ENCODE results near the gene VEGFD.

The VEGFD gene

GRCh38 chrX:15366506-15367352, 17.5 kb downstream of the VEGFD start:
- Histone ChIP-seq H3K27ac (no peak overlapping the region), H3K4me3 (no peak overlapping the region)

DNA sequence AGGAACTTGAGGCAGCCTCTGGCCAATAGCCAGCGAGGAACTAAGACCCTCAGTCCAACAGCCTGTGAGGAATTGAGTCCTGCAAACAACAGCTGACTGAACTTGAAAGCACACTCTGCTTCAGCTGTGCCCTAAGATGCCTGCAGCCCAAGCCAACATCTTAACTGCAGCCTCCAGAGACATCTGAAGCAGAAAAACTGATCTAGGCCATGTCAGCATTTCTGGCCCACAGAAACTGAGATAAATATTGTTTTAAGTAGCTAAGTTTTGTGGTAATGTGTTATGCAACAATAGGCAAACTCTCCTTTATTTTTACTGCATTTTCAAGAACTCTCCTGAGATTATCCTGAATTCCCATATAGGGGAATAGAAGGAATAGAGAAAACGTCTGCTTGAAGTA, 24.5 kb downstream of the VEGFD start:
- Histone ChIP-seq H3K4me3 (no peak overlapping the region), H3K27ac (no peak overlapping the region)

- Histone ChIP-seq H3K4me3 (no peak overlapping the region), H3K27ac (no peak overlapping the region)
These were observed 25.7 kb downstream of the VEGFD start for GRCh38 chrX:15358533-15358932.

DNA sequence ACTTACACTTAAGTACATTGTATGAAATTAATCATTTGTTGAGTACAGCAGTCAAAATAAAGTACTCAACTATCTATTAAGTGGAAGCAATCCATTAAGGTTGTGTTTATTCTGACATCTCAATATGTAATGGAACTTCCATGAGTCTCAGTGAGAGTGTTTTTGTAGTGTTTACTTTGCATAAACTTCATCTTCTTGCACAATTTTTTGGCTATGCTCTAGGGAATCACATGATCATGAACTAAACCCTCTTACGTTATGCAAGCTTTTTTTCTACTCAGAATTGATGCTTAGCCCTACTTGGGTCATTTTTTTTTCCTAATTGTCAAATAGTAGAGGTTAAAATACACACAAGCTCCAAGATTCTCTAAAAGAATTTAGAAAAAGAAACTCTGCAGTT, 27.8 kb downstream of the VEGFD start:
- no peak overlapping the region for H3K27ac ChIP-seq

DNA sequence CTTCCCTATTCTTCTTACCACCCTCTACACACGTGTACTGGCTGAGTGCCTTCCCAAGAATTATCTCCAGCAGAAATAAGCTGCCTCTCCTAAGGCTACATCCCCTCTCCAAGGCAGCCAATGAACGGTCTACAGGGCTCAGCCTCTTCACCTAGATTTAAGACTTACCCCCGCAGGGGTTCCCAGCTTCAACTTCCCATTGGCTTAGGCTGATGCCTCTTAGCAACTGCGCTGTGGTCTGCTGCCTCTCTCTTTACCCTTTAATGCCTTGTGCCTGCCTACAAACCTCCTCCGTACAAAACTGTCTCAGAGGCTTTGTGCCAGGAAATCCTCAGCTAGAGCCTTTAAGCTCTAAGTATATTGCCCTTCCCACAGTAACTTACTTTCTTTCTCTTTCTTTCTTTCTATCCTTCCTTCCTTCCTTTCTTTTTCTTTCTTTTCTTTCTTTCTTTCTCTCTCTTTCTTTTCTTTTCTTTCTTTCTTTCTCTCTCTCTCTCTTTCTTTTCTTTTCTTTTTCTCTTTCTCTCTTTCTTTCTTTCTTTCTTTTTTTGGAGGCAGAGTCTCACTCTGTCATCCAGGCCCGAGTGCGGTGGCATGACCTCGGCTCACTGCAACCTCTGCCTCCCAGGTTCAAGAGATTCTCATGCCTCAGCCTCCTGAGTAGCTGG, 33.8 kb downstream of the VEGFD start:
- no peak overlapping the region for H3K27ac ChIP-seq
- no peak overlapping the region for H3K4me3 ChIP-seq

More for the DNA sequence above, 27.8 kb downstream of the VEGFD start:
- H3K4me3 ChIP-seq = no peak overlapping the region

DNA sequence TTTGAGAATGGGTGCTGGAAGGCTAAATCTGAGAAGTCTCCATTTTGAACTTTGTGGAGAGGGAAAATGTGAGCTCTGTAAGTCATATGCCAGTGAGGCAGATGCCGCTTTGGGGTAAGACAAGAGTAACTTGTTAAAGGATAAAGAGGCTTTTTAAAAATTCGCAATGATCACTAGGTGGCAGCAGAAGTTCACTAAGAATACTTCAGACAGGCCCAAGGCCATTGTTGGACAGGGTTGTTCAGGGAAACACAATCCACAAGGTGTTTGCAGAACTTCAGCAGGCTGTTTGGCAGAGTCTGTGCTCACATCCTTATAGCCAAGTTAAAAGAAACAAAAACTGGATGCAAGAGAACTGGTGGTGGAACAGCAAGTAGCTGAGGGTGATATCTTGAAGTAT, 35.2 kb downstream of the VEGFD start:
- H3K4me3 ChIP-seq = no peak overlapping the region
- no peak overlapping the region for H3K27ac ChIP-seq

- Histone ChIP-seq H3K4me3 (no peak overlapping the region), H3K27ac (no peak overlapping the region)
These were observed 38.2 kb downstream of the VEGFD start for GRCh38 chrX:15345976-15346375.

- Histone ChIP-seq H3K27ac (no peak overlapping the region), H3K4me3 (no peak overlapping the region)
These were observed 40.1 kb downstream of the VEGFD start for GRCh38 chrX:15344106-15344505.

DNA sequence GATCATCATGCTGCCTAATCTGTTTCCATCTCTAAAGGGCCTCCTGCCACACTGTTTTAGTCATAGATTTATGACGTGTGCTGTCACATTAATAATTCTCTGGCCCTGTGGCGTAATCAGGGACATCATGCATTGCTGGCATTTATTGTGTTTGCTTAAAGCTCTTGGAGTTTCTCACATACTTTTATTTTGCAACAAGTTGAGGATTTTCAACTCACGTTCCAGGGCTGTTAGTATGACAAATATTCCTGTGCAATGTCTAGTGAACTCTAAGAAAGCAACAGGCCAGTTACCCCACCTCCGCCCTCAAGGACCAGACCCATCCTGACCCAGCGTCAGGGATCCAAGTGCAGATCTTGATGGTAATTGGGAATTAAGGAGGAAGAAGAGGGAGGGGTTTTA, 41.1 kb downstream of the VEGFD start:
- H3K27ac ChIP-seq = no peak overlapping the region
- H3K4me3 ChIP-seq = no peak overlapping the region

DNA sequence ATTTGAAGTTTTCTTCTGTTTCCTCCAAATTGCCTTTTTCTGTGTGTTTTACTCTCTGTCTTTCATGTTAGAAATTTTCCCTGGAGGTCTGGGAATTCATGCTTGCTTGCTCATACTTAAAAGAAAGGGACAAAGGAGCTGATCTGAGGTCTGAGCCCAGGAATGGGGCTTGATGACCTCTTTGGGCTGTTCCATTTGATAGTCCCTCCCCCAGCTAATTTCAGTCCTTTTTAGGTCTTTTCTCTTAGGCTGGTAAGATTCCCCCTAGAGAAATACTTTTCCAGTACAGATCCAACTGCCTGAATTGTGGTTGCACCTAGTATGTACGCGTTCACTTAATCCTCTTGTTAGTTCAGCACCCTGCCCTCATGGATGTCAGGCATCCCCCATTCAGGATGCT, 43.3 kb downstream of the VEGFD start:
- Histone ChIP-seq H3K4me3 (no peak overlapping the region), H3K27ac (no peak overlapping the region)

DNA sequence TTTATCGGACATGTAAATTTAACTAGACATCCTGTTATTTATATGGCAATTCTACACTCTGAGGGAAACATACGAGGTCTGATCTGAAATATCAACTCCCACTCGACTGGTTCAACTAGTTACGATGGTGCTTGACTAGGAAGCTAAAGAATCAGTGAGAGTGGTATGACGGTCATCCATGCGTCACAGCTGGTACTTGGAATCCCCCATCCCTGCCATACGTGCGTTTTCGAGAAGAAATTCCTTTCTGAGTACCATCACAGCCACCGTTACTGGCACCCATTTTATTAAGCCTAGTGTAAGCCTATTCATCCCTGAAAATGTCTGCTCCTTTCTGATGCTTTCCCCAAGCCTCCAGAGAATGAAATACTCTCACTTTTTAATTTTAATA, 48.2 kb downstream of the VEGFD start:
- peak overlapping the region in 8 of 21 experiments; percentile 6 to 87 (median 42) for H3K27ac ChIP-seq

DNA sequence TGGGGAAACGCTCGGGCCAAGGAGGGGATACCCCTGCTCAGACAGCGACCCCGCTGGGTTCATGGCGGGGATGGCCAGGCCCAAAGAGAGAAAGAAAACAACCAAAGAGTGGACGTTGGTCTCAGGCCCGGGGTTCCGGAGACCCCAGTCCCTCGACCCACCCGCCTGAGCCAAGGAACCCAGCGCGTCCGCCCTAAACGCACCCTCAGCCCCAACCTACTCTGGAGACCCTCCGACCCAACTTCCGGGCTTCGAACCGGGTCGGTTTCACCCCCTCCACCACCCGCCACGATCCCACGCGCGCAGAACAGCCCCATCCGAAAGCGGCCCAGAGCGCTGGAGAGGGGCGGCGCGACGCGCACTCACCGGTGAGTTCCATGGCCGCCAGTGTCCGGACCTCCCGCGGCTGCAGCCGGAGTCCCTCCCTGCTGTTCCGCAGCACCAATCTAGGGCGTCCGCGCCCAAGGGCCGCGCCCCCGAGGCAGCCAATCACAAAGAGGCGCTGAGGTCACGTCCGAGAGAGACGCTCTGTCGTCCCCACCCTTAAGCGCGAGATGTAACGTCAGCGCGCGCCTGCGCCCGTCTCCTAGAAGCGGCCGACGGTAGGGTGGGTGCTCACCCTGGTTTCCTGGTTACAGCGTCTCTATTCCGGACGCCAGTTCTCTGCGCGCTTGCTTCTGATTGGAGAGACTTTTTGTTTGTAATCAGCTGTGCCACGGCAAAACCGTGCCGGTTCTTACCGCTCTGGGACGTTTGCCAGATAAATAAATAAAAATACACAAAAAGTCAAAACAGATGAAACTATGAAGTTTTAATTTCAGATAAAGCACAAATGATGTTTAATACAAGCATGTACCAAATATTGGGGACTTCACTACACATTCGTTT, 48.8 kb downstream of the VEGFD start, which contains the start of gene PIGA:
Gene PIGA (minus strand): TSS at position 389 of the 888 bp plus-strand sequence. CDS start 3,593 bp downstream, outside the sequence.
- Histone ChIP-seq H3K4me3 (peak within 1 kb of the TSS; percentile 46 to 75 (median 72)), H3K27ac (peak within 1 kb of the TSS; percentile 39 to 91 (median 79))

More for the DNA sequence above, 48.2 kb downstream of the VEGFD start:
- H3K4me3 ChIP-seq = peak overlapping the region; percentile 11 to 75 (median 72)

GRCh38 chrX:15334561-15334960, 49.7 kb downstream of the VEGFD start:
- peak overlapping the region; percentile 46 to 75 (median 72) for H3K4me3 ChIP-seq
- H3K27ac ChIP-seq = peak overlapping the region in 19 of 21 experiments; percentile 39 to 91 (median 80)

DNA sequence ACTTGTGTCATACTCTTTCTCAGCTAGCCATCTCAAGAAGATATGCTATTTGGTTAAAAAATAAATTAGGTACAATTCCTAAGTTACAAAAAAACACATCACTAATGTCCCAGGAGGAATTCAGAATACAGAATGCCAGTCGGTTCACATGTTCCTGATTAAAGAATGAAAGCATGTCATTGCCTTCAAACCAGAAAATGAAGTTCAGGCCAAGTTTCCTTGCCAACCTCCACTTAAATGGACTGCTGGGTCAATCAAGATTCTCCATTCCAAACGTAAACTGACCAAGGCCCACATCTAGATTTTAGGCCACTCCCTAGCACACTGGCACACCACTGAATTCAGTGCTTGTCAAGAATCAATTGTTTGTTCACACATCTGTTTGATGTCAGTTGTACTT, 55.4 kb downstream of the VEGFD start:
- Histone ChIP-seq H3K4me3 (no peak overlapping the region), H3K27ac (no peak overlapping the region)

GRCh38 chrX:15328131-15328530, 56.1 kb downstream of the VEGFD start:
- no peak overlapping the region for H3K27ac ChIP-seq
- H3K4me3 ChIP-seq = no peak overlapping the region

DNA sequence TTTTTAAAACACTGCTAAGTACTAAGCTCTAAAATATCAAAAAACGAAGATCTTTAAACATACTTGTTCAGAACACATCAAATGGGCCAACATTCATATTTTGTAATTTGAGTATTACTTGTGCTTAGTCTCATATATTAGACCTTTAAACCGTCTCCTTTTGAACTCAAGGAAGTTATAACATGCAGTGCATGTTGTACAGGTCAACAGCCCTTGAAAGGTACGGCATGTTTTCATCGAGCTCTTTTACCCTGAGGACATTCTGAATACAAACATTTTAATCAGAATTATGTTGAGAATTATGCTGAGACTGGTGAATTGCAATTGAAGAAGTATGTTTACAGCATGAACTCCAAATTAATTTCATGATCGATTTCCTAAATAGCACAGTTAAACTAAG, 61.7 kb downstream of the VEGFD start:
- Histone ChIP-seq H3K4me3 (no peak overlapping the region), H3K27ac (no peak overlapping the region)

GRCh38 chrX:15322072-15322471, 62.1 kb downstream of the VEGFD start:
- peak overlapping the region in 1 of 21 experiments; percentile 37 for H3K27ac ChIP-seq
- H3K4me3 ChIP-seq = no peak overlapping the region

DNA sequence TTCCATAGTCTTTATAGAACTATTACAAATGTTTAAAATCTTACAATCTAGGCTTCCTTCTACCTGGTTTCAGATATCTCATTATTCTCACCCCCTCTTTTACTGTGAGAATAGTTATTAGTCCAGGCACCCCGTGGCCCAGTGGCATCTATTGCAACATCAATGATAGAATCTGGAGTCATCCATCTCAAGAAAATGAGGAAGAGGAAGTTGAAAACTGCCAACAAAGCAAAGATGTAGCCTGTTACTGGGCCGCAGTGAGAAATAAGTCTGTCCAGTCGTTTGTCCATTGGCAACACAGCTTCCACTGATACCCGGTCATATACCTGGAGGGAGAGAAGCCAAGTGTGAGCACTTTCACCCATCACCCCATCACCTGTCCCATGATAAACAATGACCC, 62.8 kb downstream of the VEGFD start:
- H3K27ac ChIP-seq = no peak overlapping the region

GRCh38 chrX:15320297-15320696, 63.9 kb downstream of the VEGFD start:
- H3K27ac ChIP-seq = no peak overlapping the region
- H3K4me3 ChIP-seq = no peak overlapping the region

More for the DNA sequence above, 62.8 kb downstream of the VEGFD start:
- H3K4me3 ChIP-seq = no peak overlapping the region

GRCh38 chrX:15319075-15319474, 65.1 kb downstream of the VEGFD start:
- Histone ChIP-seq H3K4me3 (no peak overlapping the region), H3K27ac (no peak overlapping the region)

Data from skin epidermis (tissue), 12 donors.